Skeletal muscle cell (primary cell): ENCODE data around the gene AUTS2.

ENCODE experiments used
- DNase-seq: peaks from one replicate; pipeline ENCODE4 v3.0.0-alpha.2; 2010; ENCODE audit warnings: low read depth
- H3K4me3 ChIP-seq: 2 replicates; pipeline ENCODE4 v1.5.1; 2011; ENCODE audit warnings: low read depth, mild to moderate bottlenecking, control low read depth, low read length, moderate library complexity

The AUTS2 gene

GRCh38 chr7:69598081-69598486 lies at the start of gene AUTS2:
AUTS2 (plus strand) TSS chr7:69598475; CDS start chr7:69599654, 1,179 bp downstream.
- peak; percentile 75 for DNase-seq
- peak within 1 kb of the TSS; percentile 95 for H3K4me3 ChIP-seq

GRCh38 chr7:69550991-69551390 lies 47.3 kb upstream of the AUTS2 start:
- DNase-seq: no peak

DNA sequence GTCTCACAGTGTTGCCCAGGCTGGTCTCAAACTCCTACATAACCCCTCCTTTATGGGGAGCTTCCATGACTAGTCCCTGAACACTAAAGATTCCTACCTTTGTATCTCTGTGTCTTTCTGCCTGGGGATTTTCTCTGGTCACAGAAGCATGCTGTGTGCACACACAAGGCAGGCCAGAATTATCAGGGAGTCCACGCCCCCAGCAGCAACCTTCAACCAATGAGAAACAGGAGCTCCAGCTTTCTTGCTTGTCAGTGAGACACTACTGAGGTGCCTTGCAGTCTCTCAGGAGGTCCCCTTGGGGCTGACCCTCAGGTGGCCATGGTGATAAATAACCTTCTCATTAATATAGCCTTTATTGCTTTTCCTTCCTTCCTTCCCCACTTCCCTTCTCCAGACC lies 45.1 kb upstream of the AUTS2 start:
- H3K4me3 ChIP-seq: no peak overlapping the region
- no peak for DNase-seq

More at GRCh38 chr7:69550991-69551390, 47.3 kb upstream of the AUTS2 start:
- no peak overlapping the region for H3K4me3 ChIP-seq

DNA sequence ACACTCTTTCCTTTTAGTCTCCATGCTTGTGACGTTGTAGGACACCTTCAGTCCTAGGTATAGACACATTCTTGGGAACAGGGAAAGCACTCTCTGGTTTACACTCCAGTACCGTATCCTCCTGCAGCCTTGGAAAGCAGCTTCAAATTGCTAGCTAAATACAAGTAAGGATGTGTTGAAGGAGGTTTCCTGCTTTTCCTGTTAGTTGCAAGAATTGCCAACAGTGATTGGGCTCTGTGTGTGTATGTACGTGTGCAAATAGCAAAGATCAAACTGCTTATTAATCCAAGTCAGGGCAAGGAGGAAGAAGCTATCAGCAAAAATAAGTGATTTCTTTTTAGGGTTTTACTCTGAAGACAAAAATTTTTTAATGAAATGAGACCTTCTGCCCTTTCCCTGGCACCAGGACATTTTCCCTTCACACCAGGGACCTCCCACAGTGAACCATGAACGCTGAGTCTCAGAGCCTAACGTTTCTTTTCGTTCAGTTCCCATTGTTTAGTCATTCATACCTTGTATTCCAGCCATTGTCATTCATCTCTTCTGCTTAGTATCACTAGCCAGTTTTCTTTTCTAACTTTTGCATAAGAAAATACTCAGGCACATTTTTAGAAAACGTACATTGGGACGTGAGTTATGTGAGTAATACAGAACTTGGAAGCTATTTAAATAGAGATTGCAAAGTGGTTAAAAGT lies 36.9 kb upstream of the AUTS2 start:
- H3K4me3 ChIP-seq: no peak overlapping the region
- no peak for DNase-seq

DNA sequence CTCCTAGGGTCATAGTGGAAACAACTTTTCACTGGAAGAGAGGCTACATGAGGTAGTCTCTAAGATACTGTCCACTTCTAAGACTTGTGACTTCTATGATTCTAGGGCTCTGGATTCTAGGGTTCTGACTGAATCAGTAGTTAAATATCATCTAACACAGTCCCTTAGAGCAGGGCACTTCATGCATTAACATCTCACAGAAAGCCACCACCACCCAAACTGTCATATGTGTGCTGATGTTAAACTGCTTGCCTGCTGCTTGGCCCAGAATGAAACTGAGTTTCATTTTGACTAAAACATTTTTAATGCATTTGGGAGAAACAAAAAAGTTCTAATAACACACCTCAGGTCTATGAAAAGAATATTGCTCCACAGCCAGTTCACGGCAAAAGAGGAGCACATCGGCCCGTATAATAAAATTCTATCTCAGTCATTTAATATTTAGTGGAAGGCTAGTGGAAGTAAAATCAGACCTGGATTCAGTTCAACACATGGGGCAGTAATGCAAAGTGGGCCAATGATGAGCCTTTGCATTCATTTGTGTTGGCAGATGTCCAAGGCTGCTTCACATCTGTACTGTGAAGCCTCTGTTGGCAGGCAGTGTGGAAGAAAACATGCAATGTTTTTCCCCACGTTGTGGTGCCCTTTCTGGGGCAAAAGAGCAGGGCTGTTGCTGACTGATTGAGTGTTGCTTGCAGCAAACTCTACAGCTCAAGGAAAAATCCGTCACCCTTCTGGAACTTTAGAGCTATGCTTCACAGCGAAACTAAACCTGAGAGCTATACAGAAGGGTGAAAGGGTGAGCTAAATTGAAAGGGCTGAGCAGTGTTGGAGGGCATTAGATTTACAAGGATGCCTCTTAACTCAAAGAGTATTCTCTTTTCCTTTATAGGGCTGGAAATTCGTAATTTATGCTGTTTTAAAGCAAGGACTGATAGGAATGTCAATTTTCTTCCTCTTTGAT lies 33.5 kb upstream of the AUTS2 start:
- H3K4me3 ChIP-seq: no peak overlapping the region
- DNase-seq: peak; percentile 81

DNA sequence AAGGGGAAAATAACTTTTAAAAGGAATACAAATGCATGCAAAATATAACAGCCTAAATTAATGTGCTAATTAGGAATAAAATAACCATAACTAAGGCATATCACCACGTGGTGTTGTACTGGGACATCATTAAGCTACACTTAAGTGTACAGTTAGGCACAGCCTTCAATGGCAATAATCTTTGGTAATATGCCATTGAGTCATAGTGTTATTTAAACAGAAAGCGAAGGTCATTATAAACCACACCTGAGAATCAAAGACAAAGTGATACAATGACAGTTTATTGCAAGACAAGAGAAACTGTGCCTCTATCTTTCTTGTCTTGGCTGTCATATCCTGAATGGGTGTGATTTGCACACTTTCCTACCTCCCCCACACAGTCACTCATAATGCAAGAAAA lies 30.5 kb upstream of the AUTS2 start:
- no peak overlapping the region for H3K4me3 ChIP-seq
- DNase-seq: no peak

- no peak overlapping the region for H3K4me3 ChIP-seq
- DNase-seq: no peak
These were observed 30.0 kb upstream of the AUTS2 start for GRCh38 chr7:69568266-69568665.

- DNase-seq: no peak
- no peak overlapping the region for H3K4me3 ChIP-seq
These were observed 22.6 kb upstream of the AUTS2 start for GRCh38 chr7:69575651-69576050.

DNA sequence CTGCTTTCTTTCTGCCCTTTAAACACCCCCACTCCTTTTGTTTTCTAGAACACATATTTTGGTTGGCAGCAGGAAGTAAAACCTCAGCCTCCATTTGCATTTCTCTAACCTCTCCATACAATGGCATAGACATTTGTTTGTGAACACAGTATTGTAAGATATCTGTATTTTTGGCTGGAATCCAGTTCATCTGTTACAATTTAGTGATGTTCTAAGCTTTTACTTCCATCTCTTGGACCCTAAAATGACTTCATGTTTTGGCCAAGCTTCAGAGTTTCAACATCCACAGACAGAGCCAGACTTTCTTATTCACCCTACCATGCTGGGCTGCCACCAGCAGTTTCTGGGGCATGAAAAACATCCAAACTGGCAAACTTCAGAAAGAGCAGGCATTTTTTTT lies 21.1 kb upstream of the AUTS2 start:
- DNase-seq: no peak
- H3K4me3 ChIP-seq: no peak overlapping the region

- DNase-seq: no peak
- H3K4me3 ChIP-seq: no peak overlapping the region
These were observed 13.1 kb upstream of the AUTS2 start for GRCh38 chr7:69585169-69585568.

- H3K4me3 ChIP-seq: no peak overlapping the region
- DNase-seq: no peak
These were observed 12.0 kb upstream of the AUTS2 start for GRCh38 chr7:69586321-69586720.

DNA sequence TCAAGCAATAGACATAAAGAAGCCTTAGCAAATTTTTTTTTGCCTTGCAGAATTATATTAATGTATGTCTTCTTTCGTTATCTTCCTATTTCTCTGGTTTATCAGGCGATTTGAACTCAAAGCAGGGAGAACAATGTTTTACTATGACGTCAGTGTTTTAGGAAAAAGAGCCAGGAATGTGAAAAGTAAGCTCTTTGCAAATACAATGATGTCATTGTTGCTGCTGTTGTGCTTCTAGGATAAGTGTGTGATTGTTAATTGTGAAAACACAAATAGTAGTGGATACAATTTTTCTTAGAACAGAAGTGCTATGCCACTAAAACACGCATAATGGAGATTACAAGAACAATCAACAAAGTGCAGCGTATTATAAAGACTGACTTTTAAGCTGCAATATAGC lies 9.5 kb upstream of the AUTS2 start:
- DNase-seq: no peak
- no peak overlapping the region for H3K4me3 ChIP-seq

GRCh38 chr7:69591805-69592204 lies 6.5 kb upstream of the AUTS2 start:
- DNase-seq: no peak
- H3K4me3 ChIP-seq: no peak overlapping the region

DNA sequence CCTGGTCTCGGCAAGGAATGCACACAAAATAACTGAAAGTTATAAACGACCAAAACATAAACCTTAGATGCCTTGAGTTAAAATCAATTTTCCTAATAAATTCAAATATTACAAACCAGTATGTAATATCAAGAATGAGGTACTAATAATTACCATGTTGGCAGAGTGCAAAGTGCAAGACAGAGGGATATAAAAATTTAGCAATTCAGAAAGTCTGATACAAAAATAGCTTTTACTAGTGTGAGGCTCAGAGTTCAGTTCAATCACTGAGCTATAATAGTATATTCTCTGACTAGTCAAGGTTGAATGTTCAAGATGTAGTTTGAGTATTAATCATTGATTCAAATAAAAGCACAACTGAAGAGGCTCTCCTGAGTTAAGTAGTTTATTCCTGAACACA lies 4.8 kb upstream of the AUTS2 start:
- H3K4me3 ChIP-seq: no peak overlapping the region
- no peak for DNase-seq

- H3K4me3 ChIP-seq: no peak overlapping the region
- no peak for DNase-seq
These were observed 2.9 kb upstream of the AUTS2 start for GRCh38 chr7:69595415-69595814.

DNA sequence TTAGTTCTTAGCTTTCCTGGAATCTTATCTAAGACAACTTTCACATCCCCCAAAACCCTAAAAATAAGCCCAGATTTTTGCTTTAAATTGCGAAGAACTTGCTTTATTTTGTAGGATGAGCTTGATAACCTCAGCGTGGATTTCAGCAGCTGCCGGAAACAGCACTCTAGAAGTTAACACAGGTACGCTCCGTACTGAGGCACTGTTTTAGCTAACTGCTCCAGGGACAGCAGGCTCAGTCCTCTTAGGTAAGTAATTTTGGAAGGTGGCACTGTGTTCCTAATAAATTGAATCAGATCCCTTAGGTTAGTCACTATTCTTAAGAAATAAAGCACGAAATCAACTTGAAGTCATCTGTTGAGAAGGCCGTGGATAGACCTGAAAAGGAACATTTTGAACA lies 2.2 kb upstream of the AUTS2 start:
- no peak for DNase-seq
- H3K4me3 ChIP-seq: no peak overlapping the region

- H3K4me3 ChIP-seq: peak overlapping the region; percentile 95
- no peak for DNase-seq
These were observed 1.5 kb upstream of the AUTS2 start for GRCh38 chr7:69596723-69597277.

- H3K4me3 ChIP-seq: peak overlapping the region; percentile 95
These were observed 798 bp upstream of the AUTS2 start for GRCh38 chr7:69597278-69598076.

GRCh38 chr7:69598487-69599285 lies 411 bp downstream of the AUTS2 start:
- H3K4me3 ChIP-seq: peak overlapping the region; percentile 95
- no peak for DNase-seq

More at GRCh38 chr7:69597278-69598076, 798 bp upstream of the AUTS2 start:
- no peak for DNase-seq
